B cell (primary cell): Measurements from ENCODE around the gene GPR152.

Source experiments
- CTCF ChIP-seq: fragments of 200-600 bp; IDR thresholded peaks from one replicate; pipeline ENCODE4 v1.8.0; 2022; ENCODE audit warnings: antibody characterized with exemption, mild to moderate bottlenecking
- EZH2 ChIP-seq: IDR thresholded peaks from 2 replicates; pipeline ENCODE4 v1.6.1; 2012; ENCODE audit warnings: borderline replicate concordance, low read depth, mild to moderate bottlenecking, moderate library complexity, low read length; ENCODE audit not compliant: insufficient read depth, poor library complexity, severe bottlenecking

DNA sequence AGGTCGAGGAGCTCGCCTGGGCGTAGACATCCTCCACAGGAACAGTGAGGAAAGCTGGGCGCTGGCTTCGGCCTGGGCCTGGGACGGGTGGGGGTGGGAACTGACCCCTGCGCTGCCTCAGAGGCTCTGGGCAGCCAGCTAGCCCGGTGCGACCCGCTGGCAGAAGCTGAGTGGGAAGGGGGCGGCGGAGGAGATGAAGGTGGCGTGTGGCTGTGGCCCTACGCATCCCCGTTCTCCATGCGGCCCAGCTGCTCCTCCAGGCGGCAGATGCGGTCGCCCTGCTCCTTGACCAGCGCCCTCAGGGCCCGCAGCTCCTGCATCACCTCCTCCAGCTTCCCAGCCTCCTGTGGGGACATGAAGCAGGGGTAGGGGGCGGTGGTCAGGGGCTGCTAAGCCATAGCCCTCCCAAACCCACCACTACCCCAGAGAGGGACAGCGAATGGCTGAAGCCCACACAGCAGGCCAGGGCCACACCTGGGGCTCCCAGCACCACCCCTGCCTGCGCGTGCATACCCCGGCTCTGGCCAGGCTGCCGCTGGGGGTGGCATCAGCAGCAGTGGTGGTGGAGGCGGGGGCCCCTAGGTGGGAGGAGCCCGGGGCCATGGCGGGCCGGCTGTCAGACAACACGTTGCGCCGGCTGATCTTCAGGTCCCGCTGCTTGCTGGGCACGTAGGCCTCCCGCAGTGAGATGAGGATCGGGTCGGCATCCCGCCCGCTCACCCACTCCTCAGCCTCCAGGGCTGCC, 14.2 kb downstream of the GPR152 start:
- TF ChIP-seq CTCF (no peak), EZH2 (no peak)
